ENCODE data around the gene ARHGEF19. TPM values are rescaled to one million over a fixed set of nuclear protein-coding genes. Genes with fewer than 3 reads are reported as not detected.

The ARHGEF19 gene
- total and polyA plus RNA-seq, 9 of the 15 experiments (the other 6 are each of a cell fraction or from before 2014, with no cell fraction given): 0.73 to 21.0 (median 5.2) TPM

GRCh38 chr1:16249596-16250241, 37.3 kb upstream of the ARHGEF19 start (continued):
- no peak for TF ChIP-seq CREB5 (CRISPR knock-in tag; IDR thresholded peaks at IDR 0.05)
- no peak for TF ChIP-seq ZNF740 (CRISPR knock-in tag; IDR thresholded peaks at IDR 0.05)
- TF ChIP-seq ZNF740 (tag; IDR thresholded peaks at IDR 0.05): no peak
- TF ChIP-seq ZBTB1 (CRISPR knock-in tag; IDR thresholded peaks at IDR 0.05; ENCODE audit: borderline replicate concordance, low read depth): no peak
- TF ChIP-seq SAP30 (IDR thresholded peaks at IDR 0.05; ENCODE audit: borderline replicate concordance, insufficient read depth, low read depth, low read length, poor library complexity, severe bottlenecking): no peak
- no peak for TF ChIP-seq ARHGAP35 (IDR thresholded peaks at IDR 0.05; ENCODE audit: partially characterized antibody)
- no peak for TF ChIP-seq ZBTB33 (CRISPR knock-in tag; IDR thresholded peaks at IDR 0.05)
- no peak for TF ChIP-seq SRSF9 (IDR thresholded peaks at IDR 0.05; ENCODE audit: borderline replicate concordance, low read depth, low read length)
- TF ChIP-seq, protein P1, sequence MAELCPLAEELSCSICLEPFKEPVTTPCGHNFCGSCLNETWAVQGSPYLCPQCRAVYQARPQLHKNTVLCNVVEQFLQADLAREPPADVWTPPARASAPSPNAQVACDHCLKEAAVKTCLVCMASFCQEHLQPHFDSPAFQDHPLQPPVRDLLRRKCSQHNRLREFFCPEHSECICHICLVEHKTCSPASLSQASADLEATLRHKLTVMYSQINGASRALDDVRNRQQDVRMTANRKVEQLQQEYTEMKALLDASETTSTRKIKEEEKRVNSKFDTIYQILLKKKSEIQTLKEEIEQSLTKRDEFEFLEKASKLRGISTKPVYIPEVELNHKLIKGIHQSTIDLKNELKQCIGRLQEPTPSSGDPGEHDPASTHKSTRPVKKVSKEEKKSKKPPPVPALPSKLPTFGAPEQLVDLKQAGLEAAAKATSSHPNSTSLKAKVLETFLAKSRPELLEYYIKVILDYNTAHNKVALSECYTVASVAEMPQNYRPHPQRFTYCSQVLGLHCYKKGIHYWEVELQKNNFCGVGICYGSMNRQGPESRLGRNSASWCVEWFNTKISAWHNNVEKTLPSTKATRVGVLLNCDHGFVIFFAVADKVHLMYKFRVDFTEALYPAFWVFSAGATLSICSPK (IDR thresholded peaks at IDR 0.05; ENCODE audit: borderline replicate concordance): no peak
- no peak for TF ChIP-seq JUNB (CRISPR knock-in tag; conservative IDR thresholded peaks at IDR 0.05)
- no peak for TF ChIP-seq ZNF174 (CRISPR knock-in tag; IDR thresholded peaks at IDR 0.05)
- no peak for TF ChIP-seq ZNF354B (CRISPR knock-in tag; IDR thresholded peaks at IDR 0.05)
- peak; percentile 50; the same call in 1 of the 2 replicates for TF ChIP-seq NBN (IDR thresholded peaks at IDR 0.05; ENCODE audit: low read depth)
- TF ChIP-seq EP400 (IDR thresholded peaks at IDR 0.05): no peak
- TF ChIP-seq POU5F1 (IDR thresholded peaks at IDR 0.05; ENCODE audit: borderline replicate concordance, low read depth, low read length, partially characterized antibody): no peak
- TF ChIP-seq TCF3 (CRISPR knock-in tag; IDR thresholded peaks at IDR 0.05): no peak
- no peak for TF ChIP-seq ZKSCAN3 (CRISPR knock-in tag; IDR thresholded peaks at IDR 0.05)
- TF ChIP-seq, protein P2, sequence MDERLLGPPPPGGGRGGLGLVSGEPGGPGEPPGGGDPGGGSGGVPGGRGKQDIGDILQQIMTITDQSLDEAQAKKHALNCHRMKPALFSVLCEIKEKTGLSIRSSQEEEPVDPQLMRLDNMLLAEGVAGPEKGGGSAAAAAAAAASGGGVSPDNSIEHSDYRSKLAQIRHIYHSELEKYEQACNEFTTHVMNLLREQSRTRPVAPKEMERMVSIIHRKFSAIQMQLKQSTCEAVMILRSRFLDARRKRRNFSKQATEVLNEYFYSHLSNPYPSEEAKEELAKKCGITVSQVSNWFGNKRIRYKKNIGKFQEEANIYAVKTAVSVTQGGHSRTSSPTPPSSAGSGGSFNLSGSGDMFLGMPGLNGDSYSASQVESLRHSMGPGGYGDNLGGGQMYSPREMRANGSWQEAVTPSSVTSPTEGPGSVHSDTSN (CRISPR knock-in tag; IDR thresholded peaks at IDR 0.05; ENCODE audit: low read depth): no peak
- TF ChIP-seq, protein P2 (tag; conservative IDR thresholded peaks at IDR 0.05; ENCODE audit: low read depth): peak; percentile 91

Data from K562 (cell line).